NCI-H1048 (cell line): ENCODE results near the gene SLC27A5.
"Not testable (repeated sequence)": the region's sequence is repeated elsewhere in the genome, so short reads cannot be mapped to it uniquely, and the experiment has no call there.

Experiments used
- DNase-seq: peaks from one replicate; lab custom pipeline; 2025; lab: John Stamatoyannopoulos, UW

SLC27A5 gene

GRCh38 chr19:58497634-58498170 is 14.1 kb downstream of the SLC27A5 start:
- no peak for DNase-seq

GRCh38 chr19:58492265-58492664 is 19.5 kb downstream of the SLC27A5 start:
- DNase-seq = no peak

- DNase-seq = no peak
Measured at GRCh38 chr19:58491393-58491792, 20.4 kb downstream of the SLC27A5 start.

GRCh38 chr19:58484349-58484748 is 27.4 kb downstream of the SLC27A5 start:
- not testable (repeated sequence) for DNase-seq

- no peak for DNase-seq
Measured at GRCh38 chr19:58483776-58484175, 28.0 kb downstream of the SLC27A5 start.

GRCh38 chr19:58482372-58482771 is 29.4 kb downstream of the SLC27A5 start:
- no peak for DNase-seq

GRCh38 chr19:58480831-58481230 is 31.0 kb downstream of the SLC27A5 start:
- DNase-seq = no peak

- no peak for DNase-seq
Measured at GRCh38 chr19:58480481-58480830, 31.3 kb downstream of the SLC27A5 start.

GRCh38 chr19:58479736-58480480 is 31.9 kb downstream of the SLC27A5 start:
- DNase-seq = no peak

GRCh38 chr19:58479303-58479702 is 32.5 kb downstream of the SLC27A5 start:
- DNase-seq = no peak

GRCh38 chr19:58477871-58478270 is 33.9 kb downstream of the SLC27A5 start:
- DNase-seq = no peak

GRCh38 chr19:58477130-58477529 is 34.7 kb downstream of the SLC27A5 start:
- DNase-seq = no peak

GRCh38 chr19:58476498-58477015 is 35.2 kb downstream of the SLC27A5 start:
- no peak for DNase-seq

GRCh38 chr19:58475714-58476497 is 35.9 kb downstream of the SLC27A5 start, which contains the start of gene ZNF446:
ZNF446 (plus strand) TSS chr19:58476352; CDS start chr19:58477219, 867 bp downstream.
- DNase-seq = peak; percentile 87

GRCh38 chr19:58474997-58475713 is 36.6 kb downstream of the SLC27A5 start:
- no peak for DNase-seq

GRCh38 chr19:58474291-58474996 is 37.3 kb downstream of the SLC27A5 start:
- no peak for DNase-seq

GRCh38 chr19:58473775-58474174 is 38.0 kb downstream of the SLC27A5 start:
- no peak for DNase-seq

- no peak for DNase-seq
Measured at GRCh38 chr19:58471736-58472135, 40.1 kb downstream of the SLC27A5 start.

- DNase-seq = not testable (repeated sequence)
Measured at GRCh38 chr19:58470837-58471543, 40.8 kb downstream of the SLC27A5 start.

- DNase-seq = no peak
Measured at GRCh38 chr19:58469241-58470013, 42.4 kb downstream of the SLC27A5 start.
